SU-DHL-6 (cell line): ENCODE measurements around the gene S100A7A.

Experiments
- H2AFZ ChIP-seq: fragments of 200-600 bp; sonication (generic); 2 replicates; pipeline ENCODE4 v1.6.1; 2014; ENCODE audit warnings: low read depth, mild to moderate bottlenecking, moderate library complexity, mixed read lengths, antibody characterized with exemption, low read length; ENCODE audit not compliant: severe bottlenecking
- H3F3A ChIP-seq: fragments of 200-600 bp; shearing (Covaris generic); 2 replicates; pipeline ENCODE4 v1.6.0; 2016; ENCODE audit warnings: antibody characterized with exemption, mild to moderate bottlenecking; ENCODE audit not compliant: insufficient read depth
- H3K27ac ChIP-seq: fragments of 200-600 bp; sonication (generic); 2 replicates; pipeline ENCODE4 v1.5.1; 2016; ENCODE audit warnings: low read depth, mild to moderate bottlenecking, low read length, moderate library complexity, mixed read lengths
- H3K27me3 ChIP-seq: fragments of 200-600 bp; sonication (generic), shearing (Covaris generic); 2 replicates; pipeline ENCODE4 v1.6.0; 2014; ENCODE audit warnings: mild to moderate bottlenecking, low read length
- H3K36me3 ChIP-seq: fragments of 200-600 bp; sonication (generic); 2 replicates; pipeline ENCODE4 v1.6.1; 2014; ENCODE audit warnings: mild to moderate bottlenecking, low read length, mixed read lengths
- H3K4me2 ChIP-seq: fragments of 300-600, 200-600 bp; shearing (Covaris generic), sonication (generic); 2 replicates; pipeline ENCODE4 v1.6.0; 2014; ENCODE audit warnings: low read length, low read depth, mild to moderate bottlenecking; ENCODE audit not compliant: poor library complexity, severe bottlenecking
- H3K4me3 ChIP-seq: fragments of 200-600 bp; sonication (generic); 2 replicates; pipeline ENCODE4 v1.5.1; 2014; ENCODE audit warnings: antibody characterized with exemption, low read length, mild to moderate bottlenecking, mixed read lengths; ENCODE audit not compliant: insufficient read depth, poor library complexity, severe bottlenecking
- H3K79me2 ChIP-seq: fragments of 200-600 bp; sonication (generic); 2 replicates; pipeline ENCODE4 v1.6.1; 2014; ENCODE audit warnings: mild to moderate bottlenecking, low read length, moderate library complexity; ENCODE audit not compliant: insufficient read depth
- H3K9ac ChIP-seq: fragments of 200-600 bp; sonication (generic); 2 replicates; pipeline ENCODE4 v1.7.0; 2014; ENCODE audit warnings: mild to moderate bottlenecking, low read length
- H3K9me2 ChIP-seq: fragments of 200-600 bp; sonication (generic); replicated peaks from 2 replicates; pipeline ENCODE4 v1.6.1; 2014; ENCODE audit warnings: low read length; ENCODE audit not compliant: insufficient read depth
- H3K9me3 ChIP-seq: fragments of 200-600 bp; sonication (generic); 2 replicates; pipeline ENCODE4 v1.6.1; 2014; ENCODE audit warnings: low read length, mixed read lengths; ENCODE audit not compliant: insufficient read depth
- H4K20me1 ChIP-seq: fragments of 200-600 bp; sonication (generic); 2 replicates; pipeline ENCODE4 v1.6.1; 2014; ENCODE audit warnings: low read depth, mild to moderate bottlenecking, antibody characterized with exemption, low read length, moderate library complexity, mixed read lengths
- EZH2phosphoT487 ChIP-seq: fragments of 200-600 bp; sonication (generic), shearing (Covaris generic); conservative IDR thresholded peaks from 2 replicates; pipeline ENCODE4 v1.6.1; 2018; ENCODE audit warnings: mild to moderate bottlenecking, antibody characterized with exemption, low read length, moderate library complexity, mixed read lengths
- TF ChIP-seq, protein P1 (sequence below): fragments of 200-600 bp; sonication (generic); IDR thresholded peaks from one replicate; pipeline ENCODE4 v1.5.1; 2017; ENCODE audit warnings: antibody characterized with exemption, mild to moderate bottlenecking, low read length, moderate library complexity; ENCODE audit not compliant: insufficient read depth, poor library complexity, severe bottlenecking

Gene S100A7A

DNA sequence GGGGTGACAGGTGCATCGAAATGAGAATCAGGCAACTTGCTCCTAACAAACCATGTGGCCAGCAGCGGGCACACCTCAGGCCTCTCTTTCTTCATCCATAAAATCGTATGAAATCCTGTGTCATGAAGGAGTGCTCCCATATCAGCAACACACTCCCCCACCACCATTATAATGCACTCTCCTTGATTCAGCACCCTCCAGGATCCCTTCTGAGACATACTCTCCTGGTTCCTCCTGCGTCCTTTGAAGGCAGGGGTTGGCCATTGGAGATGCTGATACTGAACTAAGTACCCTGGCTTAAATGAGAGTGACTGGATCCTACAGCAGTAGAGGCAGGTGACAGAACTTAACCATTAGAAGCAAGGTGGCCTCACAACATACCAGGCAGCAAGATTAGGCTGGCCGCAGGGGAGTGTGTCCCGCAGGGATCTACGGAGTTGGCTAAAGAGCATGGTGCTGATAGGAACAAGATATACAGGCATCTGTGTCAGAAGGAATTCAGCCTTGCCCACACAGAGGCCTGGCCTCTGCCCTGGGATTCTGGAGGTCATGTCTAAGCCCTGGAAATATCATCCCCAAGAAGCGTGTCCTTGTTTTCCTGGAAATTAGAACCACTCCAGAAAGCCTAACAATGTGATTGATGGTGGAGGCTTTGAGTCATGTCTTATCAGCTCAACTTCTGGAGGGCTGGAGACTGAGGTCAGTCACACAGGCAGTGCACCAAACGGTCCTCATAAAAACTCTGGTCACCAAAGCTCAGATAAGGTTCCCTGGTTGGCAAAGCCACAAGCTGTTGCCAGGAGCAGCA, 16.8 kb downstream of the S100A7A start:
- Histone ChIP-seq H3K36me3 (no peaks in the 10 kb centered on the region), H3F3A (no peaks in the 10 kb centered on the region), H2AFZ (no peak overlapping the region), H4K20me1 (no peaks in the 10 kb centered on the region), H3K9ac (no peak overlapping the region), H3K27ac (no peak overlapping the region), H3K79me2 (no peaks in the 10 kb centered on the region), H3K27me3 (no peaks in the 10 kb centered on the region), H3K4me2 (no peak overlapping the region), H3K9me3 (no peaks in the 10 kb centered on the region), H3K4me3 (no peak overlapping the region), H3K9me2 (no peaks in the 10 kb centered on the region)
- TF ChIP-seq, protein P1, sequence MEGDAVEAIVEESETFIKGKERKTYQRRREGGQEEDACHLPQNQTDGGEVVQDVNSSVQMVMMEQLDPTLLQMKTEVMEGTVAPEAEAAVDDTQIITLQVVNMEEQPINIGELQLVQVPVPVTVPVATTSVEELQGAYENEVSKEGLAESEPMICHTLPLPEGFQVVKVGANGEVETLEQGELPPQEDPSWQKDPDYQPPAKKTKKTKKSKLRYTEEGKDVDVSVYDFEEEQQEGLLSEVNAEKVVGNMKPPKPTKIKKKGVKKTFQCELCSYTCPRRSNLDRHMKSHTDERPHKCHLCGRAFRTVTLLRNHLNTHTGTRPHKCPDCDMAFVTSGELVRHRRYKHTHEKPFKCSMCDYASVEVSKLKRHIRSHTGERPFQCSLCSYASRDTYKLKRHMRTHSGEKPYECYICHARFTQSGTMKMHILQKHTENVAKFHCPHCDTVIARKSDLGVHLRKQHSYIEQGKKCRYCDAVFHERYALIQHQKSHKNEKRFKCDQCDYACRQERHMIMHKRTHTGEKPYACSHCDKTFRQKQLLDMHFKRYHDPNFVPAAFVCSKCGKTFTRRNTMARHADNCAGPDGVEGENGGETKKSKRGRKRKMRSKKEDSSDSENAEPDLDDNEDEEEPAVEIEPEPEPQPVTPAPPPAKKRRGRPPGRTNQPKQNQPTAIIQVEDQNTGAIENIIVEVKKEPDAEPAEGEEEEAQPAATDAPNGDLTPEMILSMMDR: no peak
- no peak for TF ChIP-seq EZH2phosphoT487

DNA sequence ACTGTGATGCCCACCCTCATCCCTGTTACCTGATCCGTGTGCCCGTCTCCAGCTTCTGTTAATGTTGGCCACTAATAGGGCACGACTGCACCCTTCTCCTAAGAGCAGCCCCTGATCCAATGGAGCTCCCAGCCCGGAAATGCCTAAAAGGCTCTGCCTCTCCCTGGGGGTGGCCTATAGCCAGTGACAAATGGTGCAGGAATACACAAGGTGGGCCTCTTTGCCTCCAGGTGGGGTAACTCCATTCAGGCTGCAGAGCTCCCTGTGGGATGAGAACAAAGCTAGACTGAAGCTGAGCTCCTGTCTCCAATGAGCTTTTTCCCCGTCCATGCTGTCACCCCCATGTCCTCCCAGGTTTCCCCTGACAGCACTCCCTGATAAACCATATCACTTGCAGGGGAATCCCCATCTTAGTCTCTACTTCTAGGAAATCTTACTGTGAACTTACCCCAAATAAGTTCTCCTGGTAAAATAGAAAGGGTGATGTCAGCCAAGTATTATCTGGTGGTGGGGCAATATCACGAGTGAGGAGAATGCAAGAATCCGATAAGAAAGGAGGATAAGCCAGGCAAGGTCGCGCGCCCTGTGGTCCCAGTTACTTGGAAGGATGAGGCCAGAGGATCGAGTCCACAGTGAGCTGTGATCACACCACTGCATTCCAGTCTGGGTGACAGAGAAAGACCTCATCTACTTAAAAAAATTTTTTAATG, 18.6 kb downstream of the S100A7A start:
- Histone ChIP-seq H3K4me3 (no peak overlapping the region), H2AFZ (no peak overlapping the region), H3K27me3 (no peaks in the 10 kb centered on the region), H3K9me2 (no peaks in the 10 kb centered on the region), H3K9me3 (no peaks in the 10 kb centered on the region), H3K4me2 (no peak overlapping the region), H3K9ac (no peak overlapping the region), H3K79me2 (no peaks in the 10 kb centered on the region), H3K36me3 (no peaks in the 10 kb centered on the region), H4K20me1 (no peaks in the 10 kb centered on the region), H3K27ac (no peak overlapping the region), H3F3A (no peaks in the 10 kb centered on the region)
- TF ChIP-seq, protein P1: no peak
- TF ChIP-seq EZH2phosphoT487: no peak

DNA sequence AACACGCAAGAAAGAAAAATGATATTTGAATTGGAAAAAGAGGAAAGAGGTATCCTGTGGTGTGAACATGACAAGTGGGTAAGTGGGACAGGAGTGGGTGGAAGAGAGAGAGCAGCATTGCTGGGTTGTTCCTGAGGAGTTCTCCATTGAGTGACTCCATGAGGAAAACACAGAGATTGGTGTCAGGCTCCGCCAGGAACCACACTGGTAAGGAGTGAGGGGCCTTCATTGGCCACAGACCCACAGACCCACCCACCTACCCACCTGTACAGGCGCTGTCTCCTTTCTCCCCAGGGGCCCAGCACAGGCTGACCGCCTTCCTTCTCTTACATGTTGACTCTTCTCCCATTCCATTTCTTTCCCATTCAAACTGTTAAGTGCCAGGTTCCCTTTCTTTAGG, 20.9 kb downstream of the S100A7A start:
- no peak overlapping the region for H3K4me3 ChIP-seq
- H3K36me3 ChIP-seq: no peaks in the 10 kb centered on the region
- no peak overlapping the region for H3K9ac ChIP-seq
- H3K4me2 ChIP-seq: no peak overlapping the region
- H2AFZ ChIP-seq: no peak overlapping the region
- no peak overlapping the region for H3K27ac ChIP-seq
- no peaks in the 10 kb centered on the region for H4K20me1 ChIP-seq
- no peaks in the 10 kb centered on the region for H3K9me2 ChIP-seq
- H3K9me3 ChIP-seq: no peaks in the 10 kb centered on the region
- no peaks in the 10 kb centered on the region for H3K27me3 ChIP-seq
- no peak for TF ChIP-seq EZH2phosphoT487
- TF ChIP-seq, protein P1: no peak
- H3F3A ChIP-seq: no peaks in the 10 kb centered on the region
- no peaks in the 10 kb centered on the region for H3K79me2 ChIP-seq
